ENCODE results near the gene CRYGC. TPM values are rescaled to one million over a fixed set of nuclear protein-coding genes. Genes with fewer than 3 reads are reported as not detected.
"Not testable (repeated sequence)": the region's sequence is repeated elsewhere in the genome, so short reads cannot be mapped to it uniquely, and the experiment has no call there.

Gene CRYGC
- total and polyA plus RNA-seq, 2 of the 8 experiments (the other 6 are each of a cell fraction or from before 2014, with no cell fraction given): not detected

DNA sequence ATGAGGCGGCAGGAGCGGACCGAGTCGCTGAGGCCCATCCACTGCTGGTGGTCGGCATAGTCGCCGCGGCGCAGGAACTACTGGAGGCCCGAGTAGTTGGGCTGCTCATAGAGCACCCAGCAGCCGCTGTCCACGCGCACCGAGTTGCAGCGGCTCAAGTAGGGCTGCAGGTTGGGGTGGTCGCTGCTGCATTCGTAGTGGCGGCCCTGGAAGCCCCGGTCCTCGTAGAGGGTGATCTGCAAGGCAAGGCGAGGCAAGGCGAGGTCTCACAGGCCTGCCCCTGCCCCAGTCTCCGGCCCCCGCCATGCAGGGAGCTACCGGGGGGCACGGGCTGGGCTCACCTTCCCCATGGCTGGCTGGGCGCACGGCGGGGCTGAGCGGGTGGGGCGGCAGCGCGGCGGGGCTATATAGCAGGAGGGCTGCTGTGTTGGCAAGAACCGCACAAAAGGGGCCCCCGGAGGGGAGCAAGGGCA, 17.3 kb downstream of the CRYGC start:
- 40% methylated on average over 23 of the region's 36 CpGs; no CpG with 5 or more reads in 1 of the 2 experiments for WGBS, 2 experiments (ENCODE audit: extremely low coverage in 1 of 2, insufficient coverage in 1 of 2, insufficient read length in 1 of 2, insufficient replicate concordance in 2 of 2, low coverage in 1 of 2, low lambda C conversion rate in 2 of 2, missing lambda C conversion rate in 1 of 2)
- H2BK12ac ChIP-seq (ENCODE audit: low read depth, low read length); H2AK5ac ChIP-seq (ENCODE audit: low read depth, low read length); H4K8ac ChIP-seq (ENCODE audit: extremely low read depth, insufficient read depth, low read length); H4K20me1 ChIP-seq (replicated peaks in 1 of 2; ENCODE audit: control insufficient read depth in 1 of 2, insufficient read depth in 2 of 2, low read length in 2 of 2); H3K4ac ChIP-seq (replicated peaks; ENCODE audit: insufficient read length, low read depth, low read length); H2BK15ac ChIP-seq (ENCODE audit: low read length); H4K91ac ChIP-seq (replicated peaks; ENCODE audit: insufficient read length, low read length); H2BK20ac ChIP-seq (ENCODE audit: low read length); H3K9me3 ChIP-seq (ENCODE audit: insufficient read depth in 2 of 2, low read depth in 1 of 2, low read length in 1 of 2); H3K14ac ChIP-seq (ENCODE audit: insufficient read length); H3K36me3 ChIP-seq (ENCODE audit: control insufficient read depth in 2 of 4, insufficient read depth in 4 of 4, low read length in 3 of 4); H3K56ac ChIP-seq (replicated peaks; ENCODE audit: insufficient read length, low read depth, low read length); H3K23ac ChIP-seq (ENCODE audit: insufficient read length); H3K27me3 ChIP-seq (replicated peaks in 1 of 4; ENCODE audit: control insufficient read depth in 3 of 4, extremely low read depth in 1 of 4, insufficient read depth in 3 of 4, low read length in 3 of 4); H3K27ac ChIP-seq (ENCODE audit: low read depth, low read length); H3K23me2 ChIP-seq (ENCODE audit: low read depth, low read length); H3K79me1 ChIP-seq (ENCODE audit: low read depth, low read length); FAIRE-seq; H2BK120ac ChIP-seq (replicated peaks; ENCODE audit: low read depth, low read length); H3K79me2 ChIP-seq (ENCODE audit: control insufficient read depth in 1 of 2, insufficient read depth in 2 of 2, low read length in 2 of 2): not testable (repeated sequence)
- H4K5ac ChIP-seq (ENCODE audit: insufficient read length, low read depth, low read length): peak overlapping the region; percentile 36
- H3K4me3 ChIP-seq (ENCODE audit: extremely low read depth in 1 of 4, insufficient read depth in 2 of 4, low read depth in 3 of 4, low read length in 4 of 4): peak overlapping the region; percentile 6 to 49 (median 24); a peak in 6 of 8 replicates
- H3K9ac ChIP-seq (replicated peaks in 1 of 4; ENCODE audit: extremely low read depth in 1 of 4, low read depth in 3 of 4, low read length in 3 of 4): 0 out of 7 replicates have a peak overlapping the region, but pooled peaks of 1 of the 4 experiments have one; percentile 29
- H3K18ac ChIP-seq (ENCODE audit: extremely low read depth, low read length): peak overlapping the region; percentile 48; the same call in 1 of the 2 replicates
- CTCF ChIA-PET (ENCODE audit: partially characterized antibody): interaction anchor here (0.8 to 1.8 kb wide), 4 partner anchors 10 to 71 kb away, joined by 3 to 9 read pairs (median 3); no protein-coding TSS in a partner anchor
- peak overlapping the region; percentile 49; the same call in 1 of the 2 replicates for H2AFZ ChIP-seq (ENCODE audit: low read length)
- DNase-seq (ENCODE audit: low read depth in 1 of 2, low spot score in 2 of 2): peak in 1 of 2 experiments; percentile 57
- H3K4me2 ChIP-seq (ENCODE audit: insufficient read depth in 1 of 2, low read depth in 2 of 2, low read length in 2 of 2): peak overlapping the region; percentile 29 to 62
- POLR2A ChIA-PET (ENCODE audit: partially characterized antibody): interaction anchor here (1.4 kb wide), 1 partner anchor 142 kb away, joined by 3 read pairs; the partner anchor contains the start of gene IDH1
- H2BK5ac ChIP-seq (ENCODE audit: low read depth, low read length): peak overlapping the region; percentile 66; the same call in 1 of the 2 replicates
- TF ChIP-seq RBBP5 (IDR thresholded peaks at IDR 0.05; ENCODE audit: borderline replicate concordance, low read depth, low read length): 0 out of 2 replicates have a peak, but pooled peaks have one; percentile 47
- H3K4me1 ChIP-seq (replicated peaks in 1 of 4; ENCODE audit: control insufficient read depth in 3 of 4, insufficient read depth in 4 of 4, low read length in 3 of 4): peaks cover 3 to 15% (median 8%) of the 10 kb centered on the region in 4 experiments; a peak in 5 of 7 replicates

Data from H1 (cell line).